Lung (tissue), 12 donors: ENCODE data around the gene RESF1. TPM values are rescaled to one million over a fixed set of nuclear protein-coding genes. Genes with fewer than 3 reads are reported as not detected.

Experiments used
- ATAC-seq: fragments of 200-7000 bp; cut with Tn5 transposase; one replicate; pipeline ENCODE4 v1.9.1; 2020; ENCODE audit warnings: moderate number of reproducible peaks; ENCODE audit not compliant: insufficient read depth, low FRiP score
- DNase-seq, 3 donors: peaks; one replicate each; pipeline ENCODE4 v3.0.0-alpha.2; 2013 to 2017
- H3K27ac ChIP-seq, 2 donors: one replicate each; pipeline ENCODE4 v1.5.1; 2013; ENCODE audit warnings: mild to moderate bottlenecking in 2 of 2, moderate library complexity in 2 of 2, control low read depth in 1 of 2, inconsistent platforms in 1 of 2, low read depth in 1 of 2, low read length in 1 of 2
- H3K27me3 ChIP-seq, 3 donors: one replicate each; pipeline ENCODE4 v1.5.1; 2013; ENCODE audit warnings: low read length in 2 of 3; ENCODE audit not compliant: control insufficient read depth in 3 of 3, insufficient read depth in 3 of 3
- H3K36me3 ChIP-seq, 4 donors: one replicate each; pipeline ENCODE4 v1.5.1; 2013; ENCODE audit warnings: low read length in 4 of 4, mild to moderate bottlenecking in 1 of 4, moderate library complexity in 1 of 4; ENCODE audit not compliant: control insufficient read depth in 4 of 4, insufficient read depth in 4 of 4
- H3K4me1 ChIP-seq, 5 donors: one replicate each; pipeline ENCODE4 v1.5.1; 2013; ENCODE audit warnings: low read length in 5 of 5, mild to moderate bottlenecking in 2 of 5, moderate library complexity in 1 of 5; ENCODE audit not compliant: control insufficient read depth in 5 of 5, insufficient read depth in 5 of 5
- H3K4me3 ChIP-seq: one replicate; pipeline ENCODE4 v1.5.1; 2013; ENCODE audit warnings: mild to moderate bottlenecking, control low read depth, moderate library complexity
- H3K9ac ChIP-seq, 2 donors: one replicate each; pipeline ENCODE4 v1.5.1; 2013; ENCODE audit warnings: low read length in 2 of 2, control low read depth in 1 of 2; ENCODE audit not compliant: insufficient read depth in 1 of 2
- H3K9me3 ChIP-seq, 4 donors: one replicate each; pipeline ENCODE4 v1.5.1; 2013; ENCODE audit warnings: low read length in 3 of 4, mild to moderate bottlenecking in 1 of 4, moderate library complexity in 1 of 4; ENCODE audit not compliant: control insufficient read depth in 4 of 4, insufficient read depth in 3 of 4
- CTCF ChIP-seq: IDR thresholded peaks from 2 replicates; pipeline ENCODE4 v1.5.1; 2012; ENCODE audit warnings: mild to moderate bottlenecking; ENCODE audit errors: control extremely low read depth, extremely low read depth
- WGBS, 2 donors: extraction: QIAGEN DNeasy Blood & Tissue Kit; methylation state at CpG; one replicate each; pipeline ENCODE4 v1.1.7; 2013; 5-methylcytosine and 5-hydroxymethylcytosine counted together
- polyA plus RNA-seq, 2 donors: library from polyadenylated mRNA; stranded (reverse); fragments of 200-250 nt; gene quantifications; one replicate each; pipeline ENCODE4 v1.2.1, GENCODE V29; 2013
- total RNA-seq, 2 donors: library from RNA; depleted of rRNA in 1 of 2; stranded (reverse); fragments of >200 nt in 1 of 2; gene quantifications; one replicate each; pipeline ENCODE4 v1.2.1, GENCODE V29; 2014 to 2021
- donor health status: control.
- donor health status: control.
- donor health status: Bipolar disorder and iron deficiency.
- donor health status: healthy.
- donor health status: DM: yes; HTN: yes; CAD: no.

Gene RESF1
- total and polyA plus RNA-seq, 4 donors: 54.0 to 65.4 (median 57.9) TPM

- Histone ChIP-seq H3K27ac (no peak overlapping the region), H3K4me1 (peaks cover 0 to 1% (median 0%) of the 10 kb centered on the region in 5 donors), H3K36me3 (peaks cover 0 to 18% (median 13%) of the 10 kb centered on the region in 4 donors), H3K9me3 (no peaks in the 10 kb centered on the region), H3K27me3 (no peaks in the 10 kb centered on the region), H3K9ac (no peak overlapping the region), H3K4me3 (no peak overlapping the region)
- DNase-seq (no peak), ATAC-seq (no peak)
- no peak for TF ChIP-seq CTCF
- WGBS, 2 donors: 91 to 97% methylated on average over 15 of the region's 15 CpGs
Observed at GRCh38 chr12:31989571-31990362, 30.6 kb downstream of the RESF1 start.

- Histone ChIP-seq H3K36me3 (peaks cover under 1 to 24% (median 15%) of the 10 kb centered on the region in 4 donors), H3K27me3 (no peaks in the 10 kb centered on the region), H3K9me3 (no peaks in the 10 kb centered on the region), H3K9ac (no peak overlapping the region), H3K27ac (no peak overlapping the region), H3K4me3 (no peak overlapping the region), H3K4me1 (peaks cover 0 to 1% (median 0%) of the 10 kb centered on the region in 5 donors)
- no peak for DNase-seq
- no peak for TF ChIP-seq CTCF
- 43 to 68% methylated on average over 1 of the region's 1 CpG for WGBS, 2 donors
- no peak for ATAC-seq
Observed at GRCh38 chr12:31991146-31991545, 31.9 kb downstream of the RESF1 start.

- 94 to 96% methylated on average over 2 of the region's 2 CpGs for WGBS, 2 donors
Observed at GRCh38 chr12:31991815-31992214, 32.6 kb downstream of the RESF1 start.

More at GRCh38 chr12:31991815-31992214, 32.6 kb downstream of the RESF1 start:
- no peak for ATAC-seq
- DNase-seq: no peak
- no peak for TF ChIP-seq CTCF
- Histone ChIP-seq H3K9me3 (no peaks in the 10 kb centered on the region), H3K27me3 (no peaks in the 10 kb centered on the region), H3K4me1 (peaks cover 0 to 1% (median 0%) of the 10 kb centered on the region in 5 donors), H3K4me3 (no peak overlapping the region), H3K27ac (no peak overlapping the region), H3K36me3 (peaks cover 3 to 28% (median 19%) of the 10 kb centered on the region in 4 donors), H3K9ac (no peak overlapping the region)
